HG03460 (cell line): ENCODE measurements around the gene PRELID1.

Experiments used
- ATAC-seq: cut with Tn5 transposase; IDR thresholded peaks from one replicate; pipeline ENCODE4 v1.9.1; 2021; ENCODE audit not compliant: unreplicated experiment

The PRELID1 gene

GRCh38 chr5:177312649-177313181 lies 9.1 kb downstream of the PRELID1 start:
- peak; percentile 26 for ATAC-seq

DNA sequence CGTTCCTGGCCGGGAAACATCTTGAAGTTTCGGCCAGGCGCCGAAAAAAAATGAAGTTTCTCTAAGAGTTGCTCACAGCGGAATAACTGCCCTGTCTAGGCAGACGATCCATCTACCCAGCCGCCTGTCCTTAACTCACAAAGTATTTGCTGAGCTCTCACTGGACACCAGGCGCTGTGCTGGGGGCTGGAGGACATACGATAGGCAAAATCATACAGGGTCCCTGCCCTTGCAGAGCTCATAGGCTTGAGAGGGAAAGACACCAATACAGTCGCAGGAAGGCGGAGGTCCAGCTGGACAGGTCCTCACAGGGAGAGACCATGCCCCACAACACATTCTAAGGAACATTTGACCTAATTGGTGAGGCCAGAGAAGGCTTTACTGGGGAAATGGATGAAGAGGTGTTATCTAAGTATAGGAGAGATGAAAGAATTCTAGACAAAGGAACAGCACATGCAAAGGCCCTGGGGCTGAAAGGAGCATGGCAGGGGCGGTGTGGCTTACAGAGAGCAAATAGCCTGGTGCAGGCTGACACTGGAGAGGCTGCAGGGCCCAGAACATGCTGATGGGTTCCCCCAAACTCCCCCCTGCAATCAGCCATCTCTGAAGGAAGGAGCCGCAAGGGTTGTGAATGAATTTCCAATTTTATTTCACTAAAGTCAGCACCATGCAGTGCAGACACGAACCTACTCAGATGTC lies 10.1 kb downstream of the PRELID1 start:
- ATAC-seq = no peak

- no peak for ATAC-seq
These were observed 11.1 kb downstream of the PRELID1 start for GRCh38 chr5:177314376-177315342.

- no peak for ATAC-seq
These were observed 11.8 kb downstream of the PRELID1 start for GRCh38 chr5:177315411-177315810.

DNA sequence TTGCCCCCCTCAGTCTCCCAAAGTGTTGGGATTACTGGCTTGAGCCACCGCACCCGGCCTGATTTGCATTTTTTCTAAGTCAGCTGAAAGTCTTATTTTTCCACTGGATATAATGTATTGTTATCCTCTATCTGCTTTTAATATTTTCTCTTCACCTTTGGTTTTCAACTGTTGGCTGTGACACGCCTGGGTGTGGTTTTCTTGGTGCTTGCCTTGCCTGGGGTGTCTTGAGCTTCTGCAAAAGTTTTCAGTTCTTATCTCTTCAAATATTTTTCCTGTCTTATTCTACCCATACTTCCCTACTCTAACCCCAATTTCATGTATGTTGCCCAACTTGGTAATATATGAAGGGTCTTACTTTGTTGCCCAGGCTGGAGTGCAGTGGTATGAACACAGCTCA lies 12.4 kb downstream of the PRELID1 start:
- ATAC-seq = no peak

GRCh38 chr5:177317959-177318377 lies 14.4 kb downstream of the PRELID1 start:
- no peak for ATAC-seq

DNA sequence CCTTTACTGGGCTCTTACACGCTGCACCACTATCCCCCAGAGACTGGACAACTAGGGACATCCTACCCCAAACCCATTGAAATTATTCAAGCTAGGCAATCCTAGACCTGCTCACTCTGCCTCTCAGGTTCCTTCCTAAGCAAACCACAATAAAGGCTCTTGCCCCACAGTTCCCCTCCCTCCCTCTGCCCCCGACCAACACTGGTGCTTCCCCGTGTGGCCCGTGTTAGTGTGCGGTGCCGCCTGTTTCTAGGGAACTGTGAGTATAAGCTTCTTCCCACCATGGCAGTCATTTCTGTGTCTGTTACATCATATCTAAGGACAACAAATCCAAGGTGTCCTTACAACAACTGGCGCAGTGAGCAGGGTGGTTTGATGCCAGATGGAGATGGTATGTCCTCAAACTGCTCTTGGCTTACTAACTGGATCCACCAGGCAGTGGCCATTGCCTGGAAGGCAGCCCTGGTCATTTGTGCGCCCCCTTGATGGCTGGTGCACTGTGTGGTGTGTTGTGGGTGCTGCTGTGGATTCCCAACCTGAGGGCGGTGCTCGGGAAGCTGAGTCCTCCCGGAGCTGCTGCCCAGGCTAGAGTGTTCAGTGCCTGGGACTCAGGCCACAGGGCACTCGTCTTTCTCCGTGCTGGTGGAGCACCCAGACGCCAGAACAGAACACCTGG lies 16.5 kb downstream of the PRELID1 start:
- ATAC-seq = no peak

GRCh38 chr5:177320879-177321278 lies 17.3 kb downstream of the PRELID1 start:
- ATAC-seq = no peak

- no peak for ATAC-seq
These were observed 22.3 kb downstream of the PRELID1 start for GRCh38 chr5:177325868-177326381.

- ATAC-seq = no peak
These were observed 24.2 kb downstream of the PRELID1 start for GRCh38 chr5:177327539-177328522.

DNA sequence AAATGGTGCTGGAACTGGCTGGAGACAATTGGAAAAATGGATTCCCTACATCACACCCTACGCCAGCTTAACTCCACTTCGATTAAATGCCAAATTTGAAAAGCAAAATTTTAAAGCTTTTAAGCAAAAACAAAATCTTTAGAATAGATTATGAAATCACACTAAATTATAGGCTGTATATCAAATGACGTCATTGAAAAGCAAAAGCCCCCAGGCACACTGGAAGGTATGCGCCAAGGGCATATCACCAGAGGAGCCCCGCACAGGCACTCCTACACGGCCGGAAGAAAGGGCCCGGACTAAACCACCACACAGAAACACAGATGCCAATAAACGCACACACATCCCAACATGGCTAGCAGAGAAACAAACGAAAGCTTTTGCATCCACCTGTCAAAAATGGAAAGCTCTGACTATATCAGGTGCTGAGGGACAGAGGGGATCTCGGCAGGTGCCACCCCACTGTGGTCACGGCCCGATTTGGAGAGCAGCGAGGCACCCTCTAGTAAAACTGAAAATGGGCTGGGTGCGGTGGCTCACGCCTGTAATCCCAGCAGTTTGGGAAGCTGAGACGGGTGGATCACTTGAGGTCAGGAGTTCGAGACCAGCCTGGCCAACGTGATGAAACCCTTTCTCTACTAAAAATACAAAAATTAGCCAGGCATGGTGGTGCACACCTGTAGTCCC lies 25.1 kb downstream of the PRELID1 start:
- ATAC-seq = no peak

DNA sequence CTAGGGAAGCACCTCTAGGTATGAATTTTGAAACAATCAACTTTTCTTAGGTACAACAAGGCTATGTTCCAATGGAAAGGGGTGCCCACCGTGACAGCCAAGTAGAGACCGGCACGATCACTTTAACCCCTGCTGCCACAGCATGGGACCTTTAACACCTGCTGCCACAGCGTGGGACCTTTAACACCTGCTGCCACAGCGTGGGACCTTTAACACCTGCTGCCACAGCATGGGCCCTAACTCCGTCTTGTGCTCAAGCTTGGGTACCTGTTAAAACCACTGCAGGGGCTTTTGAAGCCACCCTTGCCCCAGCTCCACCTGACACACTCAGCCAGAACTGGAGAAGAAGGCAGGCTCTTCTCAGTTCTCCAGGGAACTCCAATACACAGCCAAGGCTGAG lies 26.3 kb downstream of the PRELID1 start:
- ATAC-seq = no peak

DNA sequence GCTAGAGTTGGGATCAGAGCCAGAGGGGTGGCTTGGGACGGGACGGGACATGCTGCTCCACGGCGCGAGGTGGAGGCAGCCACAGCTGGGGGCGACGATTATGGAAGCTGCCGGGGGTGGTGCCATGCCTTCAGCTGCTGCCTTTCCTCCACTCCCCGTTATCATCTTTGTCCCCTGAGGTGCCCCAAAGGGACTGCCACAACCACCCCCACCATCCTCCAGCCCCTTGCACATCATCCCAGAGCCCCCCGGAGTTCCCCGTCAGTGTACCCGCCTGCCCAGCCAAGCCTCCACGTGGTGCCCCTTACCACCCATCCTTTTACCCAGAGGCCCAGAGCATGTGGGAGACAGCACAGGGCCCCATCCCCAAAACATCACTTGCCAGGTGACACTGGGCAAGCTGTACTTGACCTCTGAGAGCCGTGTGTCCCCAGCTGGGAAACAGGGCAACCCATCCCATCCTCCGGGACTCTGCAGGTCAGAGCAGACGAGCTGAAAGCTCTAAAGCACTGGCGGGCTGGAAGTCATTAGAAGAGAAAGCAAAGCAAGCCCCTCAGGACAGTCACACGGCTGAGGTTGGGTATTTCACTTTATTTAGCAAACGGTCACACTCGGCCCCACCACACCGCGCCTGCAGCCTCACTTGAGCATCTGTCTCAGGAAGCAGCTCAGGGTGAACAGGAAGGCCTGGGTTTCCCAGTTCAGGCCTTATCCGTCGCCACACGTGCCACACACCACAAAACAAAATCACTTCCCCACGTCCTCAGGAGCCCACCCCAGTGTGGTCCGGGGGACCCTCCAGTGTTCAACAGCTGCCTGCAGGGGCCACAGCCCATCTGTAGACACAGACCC lies 27.6 kb downstream of the PRELID1 start:
- no peak for ATAC-seq

DNA sequence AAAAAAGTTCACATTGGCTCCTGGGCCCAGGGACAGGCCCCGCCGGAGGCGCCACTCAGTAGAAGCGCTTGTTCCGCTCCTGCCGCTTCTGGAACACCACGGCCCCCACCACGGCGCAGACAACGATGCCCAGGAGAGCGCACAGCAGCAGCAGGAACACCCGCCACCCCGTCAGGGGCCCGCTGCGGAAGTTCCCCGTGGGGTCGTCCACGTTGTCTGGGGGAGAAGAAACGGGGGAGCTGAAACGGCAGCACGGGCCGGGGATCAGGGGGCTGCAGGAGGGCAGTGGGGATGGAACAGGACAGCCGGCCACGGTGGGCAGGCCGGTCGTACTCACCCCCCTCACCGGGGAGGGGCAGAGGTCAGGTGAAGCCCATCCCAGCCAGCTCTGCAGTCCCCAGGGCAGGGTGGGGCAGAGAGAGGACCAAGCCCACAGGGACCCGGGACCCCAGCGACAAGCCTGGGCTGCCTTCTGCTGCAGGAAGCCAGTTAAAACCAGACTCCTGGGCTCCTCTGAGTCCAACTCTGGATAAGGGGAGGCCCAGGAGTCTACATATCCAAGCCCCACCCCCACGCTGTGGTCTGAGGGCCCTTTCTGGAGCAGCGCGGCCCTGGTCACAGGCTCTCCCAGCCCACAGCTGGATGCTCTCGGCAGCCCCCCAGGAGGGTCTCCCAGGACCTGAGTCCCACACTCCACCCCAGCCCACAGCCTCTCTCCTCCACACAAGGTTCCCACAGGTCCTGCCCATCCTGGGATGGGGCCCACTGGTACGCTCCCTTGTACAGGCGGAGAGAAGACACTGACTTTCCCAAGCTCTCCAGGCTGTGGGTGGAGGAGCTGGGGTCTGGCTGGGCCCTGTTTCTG lies 28.7 kb downstream of the PRELID1 start:
- ATAC-seq = no peak

DNA sequence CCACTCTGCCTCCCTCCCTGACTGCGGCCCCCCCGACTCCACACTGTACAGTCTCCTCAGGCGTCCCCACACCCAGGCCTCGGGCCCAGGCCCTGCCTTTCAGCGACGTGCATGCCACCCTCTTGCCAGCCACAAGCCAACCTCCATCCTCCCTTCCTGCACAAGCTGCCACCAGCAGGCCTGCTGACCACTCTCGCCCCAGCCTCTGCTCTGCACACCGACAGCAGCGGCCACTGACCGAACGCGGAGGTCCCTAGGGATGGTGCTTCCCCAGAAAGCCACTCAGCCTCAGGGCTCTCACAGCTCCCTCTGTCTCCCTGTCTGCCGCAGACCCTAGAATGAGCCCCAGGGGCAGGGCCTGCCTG lies 29.3 kb downstream of the PRELID1 start:
- no peak for ATAC-seq

- no peak for ATAC-seq
These were observed 30.0 kb downstream of the PRELID1 start for GRCh38 chr5:177333420-177334154.

DNA sequence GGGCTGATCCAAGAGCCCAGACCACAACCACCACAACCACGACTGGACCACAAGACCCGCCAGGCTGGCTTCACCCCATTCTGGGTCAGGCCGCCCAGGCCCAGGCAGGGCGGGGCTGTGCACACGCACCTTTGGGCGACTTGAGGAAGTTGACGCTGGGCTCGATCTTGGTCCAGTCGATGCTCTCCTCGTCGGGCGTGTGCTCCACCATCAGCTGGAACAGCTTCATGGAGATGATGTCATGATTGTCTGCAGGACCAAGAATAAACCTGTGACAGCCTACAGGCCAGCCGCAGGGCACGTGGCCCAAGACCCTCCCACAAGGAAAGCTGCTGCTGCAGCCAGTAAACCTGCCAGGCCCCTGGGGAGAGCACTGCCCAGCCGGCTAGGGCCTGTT lies 30.6 kb downstream of the PRELID1 start:
- no peak for ATAC-seq
